ENCODE results near the gene ITPRID2. TPM values are rescaled to one million over a fixed set of nuclear protein-coding genes. Genes with fewer than 3 reads are reported as not detected.

Gene ITPRID2
- total and polyA plus RNA-seq, 10 of the 15 experiments (the other 5 are each of a cell fraction or from before 2014, with no cell fraction given): 4.7 to 23.7 (median 13.1) TPM

- ChIA-PET SMC1A (ENCODE audit: uncharacterized antibody, unreplicated experiment) (no interaction called here), RAD21 (ENCODE audit: unreplicated experiment) (no interaction called here), POLR2A (no interaction called here), CTCF (no interaction called here)
- in situ Hi-C loops (cut with MboI) (no loop called here), intact Hi-C loops (cut with micrococcal nuclease; ENCODE audit: unreplicated experiment) (no loop called here)
- Histone ChIP-seq H2AFZ (ENCODE audit: control insufficient read depth, low read depth, low read length) (no peak overlapping the region), H3K36me3 (ENCODE audit: control insufficient read depth in 2 of 2, insufficient read depth in 2 of 2, low read length in 1 of 2) (no peaks in the 10 kb centered on the region), H3K4me2 (ENCODE audit: control insufficient read depth, insufficient read depth) (no peak overlapping the region), H3K9ac (ENCODE audit: control insufficient read depth, insufficient read depth, low read length) (no peak overlapping the region), H3K27me3 (replicated peaks in 1 of 2; ENCODE audit: control insufficient read depth in 2 of 2, insufficient read depth in 2 of 2, low read length in 1 of 2) (no peaks in the 10 kb centered on the region), H3K9me3 (replicated peaks; ENCODE audit: control insufficient read depth, insufficient read depth, low read length) (no peaks in the 10 kb centered on the region), H3K79me2 (ENCODE audit: control insufficient read depth, insufficient read depth, low read length) (no peaks in the 10 kb centered on the region), H3K4me1 (ENCODE audit: control insufficient read depth, insufficient read depth, low read length) (no peaks in the 10 kb centered on the region), H3K4me3 (no peak overlapping the region), H3K27ac (ENCODE audit: control insufficient read depth, insufficient read depth) (no peak overlapping the region), H4K20me1 (ENCODE audit: control insufficient read depth, insufficient read depth) (no peaks in the 10 kb centered on the region)
- no peak for DNase-seq (ENCODE audit: low read depth, low spot score)
- no peak for ATAC-seq
- BruUV-seq (replicated peaks): no TSS peak
- no peak for FAIRE-seq
- WGBS (ENCODE audit: insufficient coverage, insufficient replicate concordance, low lambda C conversion rate, missing lambda C conversion rate): 82% methylated on average over 2 of the region's 2 CpGs
- no peak for TF ChIP-seq MYB (IDR thresholded peaks at IDR 0.05; ENCODE audit: borderline replicate concordance, low read depth, low read length)
- no peak for TF ChIP-seq CHD2 (IDR thresholded peaks at IDR 0.05; ENCODE audit: borderline replicate concordance, low read depth, low read length)
- no peak for TF ChIP-seq NFIC (IDR thresholded peaks at IDR 0.05; ENCODE audit: low read depth, low read length)
- no peak for TF ChIP-seq CHD1 (IDR thresholded peaks at IDR 0.05; ENCODE audit: low read depth, low read length)
- no peak for TF ChIP-seq YY1 (IDR thresholded peaks at IDR 0.05; ENCODE audit: low read depth, low read length)
- TF ChIP-seq PKNOX1 (IDR thresholded peaks at IDR 0.05): no peak
- TF ChIP-seq EP300 (IDR thresholded peaks at IDR 0.05; ENCODE audit: borderline replicate concordance in 1 of 2, control insufficient read depth in 1 of 2, low read depth in 2 of 2, low read length in 2 of 2): no peak
- TF ChIP-seq WRNIP1 (IDR thresholded peaks at IDR 0.05; ENCODE audit: borderline replicate concordance, low read depth, low read length): no peak
- no peak for TF ChIP-seq TCF7 (IDR thresholded peaks at IDR 0.05; ENCODE audit: borderline replicate concordance)
- TF ChIP-seq TARDBP (IDR thresholded peaks at IDR 0.05; ENCODE audit: borderline replicate concordance): no peak
- TF ChIP-seq NR2C1 (IDR thresholded peaks at IDR 0.05): no peak
Observed at GRCh38 chr2:181858600-181858999, 32.9 kb upstream of the ITPRID2 start.
